Kidney (tissue), 14 donors: ENCODE measurements around the gene MLPH. TPM values are rescaled to one million over a fixed set of nuclear protein-coding genes. Genes with fewer than 3 reads are reported as not detected.

Experiments used
- DNase-seq, 5 donors: peaks; one replicate each; pipeline ENCODE4 v3.0.0-alpha.2; 2013 to 2020
- FAIRE-seq: peaks from 2 replicates; lab custom pipeline; 2012; peaks lifted over from hg19 to GRCh38; lab: Jason Lieb, UNC
- H3K27ac ChIP-seq, 2 donors: one replicate each; pipeline ENCODE4 v1.7.0; 2013; ENCODE audit warnings: low read depth in 2 of 2, low read length in 2 of 2, inconsistent platforms in 1 of 2
- H3K27me3 ChIP-seq: one replicate; pipeline ENCODE4 v1.7.1; 2013; ENCODE audit warnings: low read length, inconsistent platforms; ENCODE audit not compliant: control insufficient read depth, insufficient read depth
- H3K36me3 ChIP-seq, 3 donors: one replicate each; pipeline versions ENCODE4 v1.7.0 to v1.7.1; 2013; ENCODE audit warnings: low read length in 3 of 3, control low read depth in 1 of 3, inconsistent platforms in 1 of 3; ENCODE audit not compliant: insufficient read depth in 3 of 3, control insufficient read depth in 2 of 3
- H3K4me1 ChIP-seq, 3 donors: one replicate each; pipeline versions ENCODE4 v1.7.0 to v1.7.1; 2013; ENCODE audit warnings: low read length in 3 of 3, inconsistent platforms in 1 of 3, low read depth in 1 of 3; ENCODE audit not compliant: control insufficient read depth in 2 of 3, insufficient read depth in 2 of 3
- H3K4me3 ChIP-seq, 3 donors: one replicate each; pipeline versions ENCODE4 v1.7.0 to v1.8.1; 2013; ENCODE audit warnings: low read length in 3 of 3, control low read depth in 1 of 3, inconsistent platforms in 1 of 3
- H3K9ac ChIP-seq, 3 donors: one replicate each; pipeline versions ENCODE4 v1.7.0 to v1.7.1; 2013; ENCODE audit warnings: low read length in 3 of 3, control low read depth in 1 of 3, inconsistent platforms in 1 of 3
- H3K9me3 ChIP-seq, 3 donors: one replicate each; pipeline versions ENCODE4 v1.7.0 to v1.7.1; 2013; ENCODE audit warnings: low read length in 3 of 3, control low read depth in 1 of 3, inconsistent platforms in 1 of 3; ENCODE audit not compliant: control insufficient read depth in 2 of 3, insufficient read depth in 1 of 3
- intact Hi-C: fragments of 100-400 bp; cut with DNase I; formaldehyde crosslinking; loops from one replicate; pipeline ENCODE4 v1.11.1; 2022
- polyA plus RNA-seq: library from polyadenylated mRNA; stranded (reverse); fragments of 350-450 nt; fragmentation: Illumina TruSeq; extraction: RNeasy Lipid Tissue Mini Kit (QIAGEN cat#74804); gene quantifications from one replicate; pipeline ENCODE4 v1.2.3, GENCODE V29; 2014; ENCODE audit warnings: low read depth, low replicate concordance; ENCODE audit not compliant: insufficient read depth
- total RNA-seq: library from RNA; stranded (reverse); fragmentation: NEBNext Ultra II Directional; extraction: Animal tissue kit (Norgen Biotek cat#: 25700); gene quantifications from one replicate; pipeline ENCODE4 v1.2.1, GENCODE V29; 2021
- TF ChIP-seq, protein P1 (sequence below): IDR thresholded peaks from 3 replicates; pipeline ENCODE4 v1.5.1; 2012; ENCODE audit warnings: mild to moderate bottlenecking, moderate library complexity, borderline replicate concordance; ENCODE audit not compliant: insufficient read depth; ENCODE audit errors: extremely low read depth
- donor health status: control.
- donor health status: control.
- donor health status: control.
- donor health status: control.
- donor health status: control.
- donor health status: DM: yes; HTN: yes; CAD: no.
- donor health status: Normal renal cell carcinoma (clear cell type).

MLPH gene
- total and polyA plus RNA-seq, 2 donors from 2014 or later = 4.6 to 9.6 TPM

DNA sequence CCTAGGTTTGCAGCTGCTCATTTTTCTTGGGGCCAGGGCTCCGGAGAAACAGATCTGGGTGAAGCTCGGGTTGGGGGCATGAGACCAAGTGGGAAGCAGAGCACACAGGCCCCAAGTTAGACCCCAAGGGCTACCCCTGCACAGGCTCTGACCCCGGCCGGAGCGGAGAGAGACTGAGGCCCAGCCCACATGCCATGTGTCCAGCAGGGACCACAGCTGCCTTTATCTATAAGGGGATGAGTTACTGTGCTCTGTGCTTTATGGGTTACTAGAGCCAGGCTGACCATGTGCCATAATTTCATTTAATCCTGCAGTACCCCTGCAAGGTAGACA is 49.0 kb downstream of the MLPH start:
- no peak for FAIRE-seq

DNA sequence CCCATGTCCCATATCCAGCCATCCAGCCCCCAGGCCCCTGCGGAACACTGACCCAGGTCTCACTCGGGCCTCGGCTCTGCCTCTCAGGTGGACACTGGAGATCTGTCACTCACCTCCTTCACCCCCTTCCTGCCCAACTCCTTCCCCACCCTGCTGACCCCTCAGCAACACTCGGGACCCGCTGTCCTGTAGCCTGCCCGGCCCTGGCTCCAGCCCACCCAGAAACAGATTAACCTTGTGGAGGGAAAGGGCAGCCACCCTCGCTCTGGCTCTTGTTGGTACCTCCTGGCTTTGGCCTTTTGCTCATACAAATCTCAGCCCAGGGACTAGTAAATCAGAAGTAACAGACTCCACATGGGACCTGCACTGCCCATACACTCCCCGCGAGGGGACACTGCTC is 49.6 kb downstream of the MLPH start:
- TF ChIP-seq, protein P1, sequence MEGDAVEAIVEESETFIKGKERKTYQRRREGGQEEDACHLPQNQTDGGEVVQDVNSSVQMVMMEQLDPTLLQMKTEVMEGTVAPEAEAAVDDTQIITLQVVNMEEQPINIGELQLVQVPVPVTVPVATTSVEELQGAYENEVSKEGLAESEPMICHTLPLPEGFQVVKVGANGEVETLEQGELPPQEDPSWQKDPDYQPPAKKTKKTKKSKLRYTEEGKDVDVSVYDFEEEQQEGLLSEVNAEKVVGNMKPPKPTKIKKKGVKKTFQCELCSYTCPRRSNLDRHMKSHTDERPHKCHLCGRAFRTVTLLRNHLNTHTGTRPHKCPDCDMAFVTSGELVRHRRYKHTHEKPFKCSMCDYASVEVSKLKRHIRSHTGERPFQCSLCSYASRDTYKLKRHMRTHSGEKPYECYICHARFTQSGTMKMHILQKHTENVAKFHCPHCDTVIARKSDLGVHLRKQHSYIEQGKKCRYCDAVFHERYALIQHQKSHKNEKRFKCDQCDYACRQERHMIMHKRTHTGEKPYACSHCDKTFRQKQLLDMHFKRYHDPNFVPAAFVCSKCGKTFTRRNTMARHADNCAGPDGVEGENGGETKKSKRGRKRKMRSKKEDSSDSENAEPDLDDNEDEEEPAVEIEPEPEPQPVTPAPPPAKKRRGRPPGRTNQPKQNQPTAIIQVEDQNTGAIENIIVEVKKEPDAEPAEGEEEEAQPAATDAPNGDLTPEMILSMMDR = no peak
- intact Hi-C loops = no loop called here
- H3K4me3 ChIP-seq = no peak overlapping the region
- H3K4me1 ChIP-seq = no peaks in the 10 kb centered on the region
- H3K27me3 ChIP-seq = no peaks in the 10 kb centered on the region
- DNase-seq (no peak), FAIRE-seq (no peak)
- no peaks in the 10 kb centered on the region for H3K36me3 ChIP-seq
- no peaks in the 10 kb centered on the region for H3K9me3 ChIP-seq
- H3K9ac ChIP-seq = no peak overlapping the region
- no peak overlapping the region for H3K27ac ChIP-seq

More for the DNA sequence above, 49.0 kb downstream of the MLPH start:
- Histone ChIP-seq H3K9me3 (no peaks in the 10 kb centered on the region), H3K4me1 (no peaks in the 10 kb centered on the region), H3K27me3 (no peaks in the 10 kb centered on the region), H3K9ac (no peak overlapping the region), H3K36me3 (no peaks in the 10 kb centered on the region), H3K4me3 (no peak overlapping the region), H3K27ac (no peak overlapping the region)
- TF ChIP-seq, protein P1 = no peak
- intact Hi-C loops = no loop called here
- no peak for DNase-seq

GRCh38 chr2:237538001-237538720 is 51.1 kb downstream of the MLPH start:
- Histone ChIP-seq H3K9me3 (no peaks in the 10 kb centered on the region), H3K27ac (no peak overlapping the region), H3K9ac (no peak overlapping the region), H3K4me3 (no peak overlapping the region), H3K36me3 (no peaks in the 10 kb centered on the region), H3K27me3 (no peaks in the 10 kb centered on the region), H3K4me1 (no peaks in the 10 kb centered on the region)
- TF ChIP-seq, protein P1 = no peak
- FAIRE-seq (no peak), DNase-seq (no peak)
- intact Hi-C loops = no loop called here

DNA sequence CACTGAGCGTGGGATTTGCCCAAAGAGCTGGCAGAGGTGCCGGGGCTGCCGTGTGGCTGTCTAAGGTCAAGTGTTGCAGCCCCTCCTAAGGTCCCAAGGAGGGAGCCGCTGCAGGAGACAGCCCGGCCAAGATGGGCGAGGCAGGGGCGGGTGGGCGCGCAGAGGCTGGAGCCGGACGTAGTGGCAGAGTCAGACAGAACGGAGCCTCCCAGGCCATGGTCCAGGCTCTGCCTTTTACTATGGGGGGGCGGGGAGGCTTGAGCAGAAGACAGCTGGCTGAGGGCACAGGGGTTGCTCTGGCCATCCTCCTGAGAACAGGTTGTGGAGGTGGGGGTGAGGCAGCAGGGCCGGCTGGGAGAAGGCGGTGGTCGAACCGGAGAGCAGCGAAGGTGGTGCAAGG is 51.9 kb downstream of the MLPH start:
- intact Hi-C loops = no loop called here

More for the DNA sequence above, 51.9 kb downstream of the MLPH start:
- TF ChIP-seq, protein P1 = no peak
- no peak overlapping the region for H3K4me3 ChIP-seq
- FAIRE-seq (no peak), DNase-seq (no peak)
- H3K27ac ChIP-seq = no peak overlapping the region
- no peaks in the 10 kb centered on the region for H3K4me1 ChIP-seq
- H3K36me3 ChIP-seq = no peaks in the 10 kb centered on the region
- H3K27me3 ChIP-seq = no peaks in the 10 kb centered on the region
- H3K9me3 ChIP-seq = no peaks in the 10 kb centered on the region
- H3K9ac ChIP-seq = no peak overlapping the region
